Epithelial cell of prostate (primary cell): ENCODE measurements around the gene ARHGEF16.

Experiments used
- DNase-seq: peaks from one replicate; pipeline ENCODE4 v3.0.0-alpha.2; 2011; ENCODE audit warnings: low read depth, low spot score
- H3K27ac ChIP-seq: fragments of 450-650 bp; 2 replicates; pipeline ENCODE4 v1.5.1; 2017; ENCODE audit warnings: mild to moderate bottlenecking

Gene ARHGEF16

DNA sequence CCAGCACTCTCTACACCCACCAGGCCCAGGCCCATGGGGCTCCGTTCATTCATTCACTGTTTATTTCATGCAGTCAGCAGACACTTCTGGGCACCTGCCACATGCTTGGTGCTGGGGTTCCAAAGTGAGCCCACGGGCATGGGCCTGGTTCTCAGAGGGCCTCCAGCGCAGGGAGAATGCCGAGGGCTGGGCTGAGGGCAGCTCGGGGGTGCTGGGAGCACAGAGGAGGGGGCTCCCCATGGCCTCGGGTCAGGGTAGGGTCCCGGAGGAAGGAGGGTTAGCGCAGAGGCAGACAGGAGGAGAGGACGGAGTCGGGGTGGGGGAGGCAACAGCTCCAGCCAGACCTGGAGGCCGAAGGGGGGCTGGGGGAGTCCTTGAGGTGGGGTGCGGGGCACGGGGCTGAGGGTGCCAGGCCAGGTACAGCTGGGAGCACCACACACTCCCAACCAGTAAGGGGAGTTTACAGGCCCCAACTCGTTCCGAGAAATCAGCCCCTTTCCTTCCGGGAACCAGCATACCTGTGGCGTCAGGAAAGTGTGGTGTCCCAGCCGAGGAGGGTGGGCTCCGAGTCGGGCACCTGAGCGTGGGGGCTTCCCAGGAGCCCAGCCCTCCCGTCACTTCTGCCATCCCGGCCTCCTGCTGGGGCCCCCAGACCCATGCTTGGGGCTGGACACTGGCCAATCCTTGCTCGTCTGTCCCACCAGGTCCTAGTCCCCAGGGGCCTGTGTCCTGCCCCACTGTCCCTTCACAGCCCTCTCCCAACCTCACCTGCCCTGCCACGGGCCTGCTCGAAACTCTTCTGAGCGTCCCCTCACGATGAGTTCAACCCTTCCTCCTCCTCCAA lies 10.8 kb downstream of the ARHGEF16 start:
- no peak for DNase-seq
- peak overlapping the region; percentile 6 for H3K27ac ChIP-seq

DNA sequence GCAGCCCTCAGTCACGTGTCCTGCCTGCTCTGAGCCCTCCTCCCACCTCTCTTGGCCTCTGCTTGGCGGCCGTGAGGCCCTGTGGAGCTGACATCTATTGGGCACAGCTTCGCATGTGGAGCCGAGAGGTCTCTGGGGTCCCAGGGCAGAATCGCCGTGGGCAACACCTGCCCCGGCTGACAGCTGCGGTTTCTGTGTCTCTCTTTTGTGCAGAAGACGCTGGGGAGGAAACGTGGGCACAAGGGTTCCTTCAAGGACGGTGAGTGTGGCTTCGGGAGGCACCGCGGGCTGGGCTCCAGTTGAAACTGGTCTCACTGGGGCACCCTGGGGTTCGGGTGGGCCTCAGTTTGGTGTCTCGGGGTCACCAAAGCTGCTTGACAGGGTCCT lies 11.5 kb downstream of the ARHGEF16 start:
- no peak for DNase-seq

DNA sequence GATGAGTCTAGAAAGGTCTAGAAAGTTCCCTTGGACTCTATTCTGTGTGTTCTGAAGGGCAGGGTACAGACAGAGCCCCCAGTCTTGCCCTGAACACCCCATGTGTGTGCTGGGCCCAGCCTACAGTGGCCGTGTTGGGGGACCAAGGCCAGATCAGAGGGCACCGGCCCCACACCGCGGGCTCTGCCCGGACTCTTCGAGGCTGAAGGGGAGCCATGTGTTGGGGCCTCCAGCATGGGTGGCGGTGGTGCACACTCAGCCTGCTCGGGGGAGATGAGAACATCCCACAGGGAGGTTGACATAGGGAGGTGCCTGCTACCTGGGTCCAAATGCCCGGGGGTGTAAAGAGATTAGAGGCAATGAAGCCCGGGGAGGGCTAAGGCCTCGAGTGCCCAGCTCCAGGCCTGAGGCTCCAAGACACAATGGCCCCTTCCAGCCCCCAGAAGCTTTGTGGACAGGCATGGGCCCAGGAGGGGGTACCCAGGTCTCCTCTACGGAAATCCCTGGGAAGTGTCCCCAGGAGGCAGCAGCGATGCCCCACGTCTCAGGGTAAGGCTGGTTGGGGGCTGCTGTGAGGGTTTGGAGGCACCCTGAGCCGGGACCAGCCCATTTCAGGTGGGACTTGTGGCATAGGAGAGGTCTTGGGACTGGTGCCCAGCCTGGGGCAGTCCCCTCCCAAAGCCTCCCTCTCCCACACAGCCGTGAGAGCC lies 12.1 kb downstream of the ARHGEF16 start:
- DNase-seq: no peak
- no peak overlapping the region for H3K27ac ChIP-seq

More for the DNA sequence above, 11.5 kb downstream of the ARHGEF16 start:
- no peak overlapping the region for H3K27ac ChIP-seq

DNA sequence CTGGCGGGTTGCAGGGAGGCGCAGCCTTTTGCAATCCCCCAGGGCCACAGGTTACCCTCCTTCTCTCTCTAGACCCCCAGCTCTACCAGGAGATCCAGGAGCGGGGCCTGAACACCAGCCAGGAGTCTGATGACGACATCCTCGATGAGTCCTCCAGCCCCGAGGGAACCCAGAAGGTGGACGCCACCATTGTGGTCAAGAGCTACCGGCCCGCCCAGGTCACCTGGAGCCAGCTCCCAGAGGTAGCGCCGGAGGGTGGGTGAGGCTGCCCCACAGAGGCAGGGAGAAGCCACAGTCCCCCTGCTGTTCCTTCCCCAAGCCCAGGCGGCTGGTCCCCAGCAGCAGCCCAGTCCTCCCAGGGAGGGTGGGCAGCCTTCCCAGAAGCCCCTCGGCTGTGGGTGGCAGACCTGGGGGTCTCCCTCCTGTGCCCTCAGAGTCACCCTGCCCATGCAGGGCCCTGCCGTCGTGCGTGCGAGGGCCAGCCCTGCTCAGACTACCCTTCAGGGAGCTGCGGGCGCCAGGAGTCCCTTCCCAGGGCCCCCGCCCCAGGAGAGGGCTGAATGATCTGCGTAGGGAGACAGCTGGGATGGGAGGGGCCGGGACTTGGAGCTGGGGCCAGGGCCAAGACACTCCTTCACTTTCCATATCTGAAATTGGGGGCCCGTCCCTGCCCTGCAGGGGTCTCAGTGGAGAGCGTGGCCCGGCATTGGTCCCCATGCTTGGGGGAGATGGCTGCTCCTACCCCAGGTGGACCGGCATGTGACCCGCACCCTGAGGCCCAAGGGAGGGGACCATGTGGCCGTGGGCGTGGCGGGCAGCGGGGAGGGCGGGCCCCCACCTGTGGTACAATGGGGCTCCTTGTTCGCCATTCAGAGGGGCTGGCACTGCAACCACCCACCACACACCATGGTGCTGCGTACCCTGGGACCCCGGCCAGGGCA lies 12.9 kb downstream of the ARHGEF16 start:
- H3K27ac ChIP-seq: no peak overlapping the region
- DNase-seq: no peak

DNA sequence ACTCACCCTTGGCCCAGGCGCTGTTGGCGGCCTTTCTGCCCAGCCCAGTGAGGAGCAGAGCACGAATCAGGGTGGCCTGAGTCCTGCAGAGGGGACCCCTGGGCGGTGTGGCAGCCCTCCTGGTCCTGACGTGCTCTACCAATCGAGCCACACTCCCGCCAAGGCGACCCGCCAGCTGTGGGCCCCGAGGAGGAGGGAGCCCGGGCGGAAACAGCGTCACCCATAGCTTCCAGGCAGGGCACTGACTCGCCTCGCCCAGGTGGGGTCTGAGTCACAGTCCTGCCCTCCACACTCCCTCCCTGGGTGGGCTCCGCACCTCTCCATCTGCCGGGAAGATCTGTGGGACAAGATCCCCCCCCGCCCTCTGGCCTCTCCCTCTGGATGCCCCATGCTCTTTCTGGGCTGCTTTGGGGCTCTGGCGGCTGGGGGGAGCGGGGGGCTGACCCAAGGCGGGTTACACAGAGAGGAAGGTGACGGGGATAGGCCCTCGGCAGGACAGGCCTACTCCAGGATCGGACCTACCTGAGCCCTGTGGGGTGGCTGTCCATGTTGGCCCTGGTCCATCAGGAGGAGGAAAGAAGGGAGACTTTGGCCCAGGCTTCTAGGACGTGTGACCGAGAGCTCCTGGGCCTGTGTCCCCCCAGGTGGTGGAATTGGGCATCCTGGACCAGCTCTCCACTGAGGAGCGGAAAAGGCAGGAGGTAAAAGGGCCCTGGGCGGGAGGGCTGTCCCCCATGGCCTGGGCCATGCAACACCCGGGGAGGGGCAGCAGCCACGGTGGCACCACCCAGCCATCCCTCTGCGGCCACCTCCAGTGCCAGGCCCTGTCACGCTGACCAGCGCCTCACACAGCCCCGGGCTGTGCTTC lies 14.0 kb downstream of the ARHGEF16 start:
- no peak overlapping the region for H3K27ac ChIP-seq
- DNase-seq: no peak

DNA sequence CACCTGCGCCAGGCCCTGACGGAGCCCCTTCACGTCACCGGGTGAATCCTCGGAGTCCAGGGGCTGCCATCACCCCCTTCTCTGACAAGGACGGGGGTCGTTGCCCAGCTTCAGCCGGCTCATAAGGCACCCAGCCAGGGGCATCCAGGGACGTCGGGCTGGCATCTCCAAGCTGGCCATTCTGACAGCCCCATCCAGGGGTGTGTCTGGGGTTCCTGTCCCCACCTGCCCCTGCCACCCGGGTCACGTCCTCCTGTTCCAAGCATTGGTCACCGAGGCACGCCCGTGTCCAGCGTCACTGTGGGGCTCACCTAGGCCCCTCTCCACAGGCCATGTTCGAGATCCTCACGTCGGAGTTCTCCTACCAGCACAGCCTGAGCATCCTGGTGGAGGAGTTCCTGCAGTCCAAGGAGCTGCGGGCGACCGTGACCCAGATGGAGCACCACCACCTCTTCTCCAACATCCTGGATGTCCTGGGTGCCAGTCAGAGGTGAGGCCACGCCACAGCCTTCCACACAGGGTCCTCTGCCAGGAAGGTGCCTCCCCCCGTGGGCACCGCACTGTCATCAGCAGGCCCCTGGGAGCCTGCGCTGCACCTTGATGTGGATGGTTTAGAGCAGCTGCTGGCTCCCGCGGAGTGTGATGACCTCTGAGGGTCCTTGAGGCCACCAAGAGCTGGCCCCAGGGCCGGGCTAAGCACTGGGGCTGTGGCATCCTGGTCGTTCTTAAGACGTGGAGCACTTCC lies 14.8 kb downstream of the ARHGEF16 start:
- DNase-seq: no peak
- no peak overlapping the region for H3K27ac ChIP-seq

DNA sequence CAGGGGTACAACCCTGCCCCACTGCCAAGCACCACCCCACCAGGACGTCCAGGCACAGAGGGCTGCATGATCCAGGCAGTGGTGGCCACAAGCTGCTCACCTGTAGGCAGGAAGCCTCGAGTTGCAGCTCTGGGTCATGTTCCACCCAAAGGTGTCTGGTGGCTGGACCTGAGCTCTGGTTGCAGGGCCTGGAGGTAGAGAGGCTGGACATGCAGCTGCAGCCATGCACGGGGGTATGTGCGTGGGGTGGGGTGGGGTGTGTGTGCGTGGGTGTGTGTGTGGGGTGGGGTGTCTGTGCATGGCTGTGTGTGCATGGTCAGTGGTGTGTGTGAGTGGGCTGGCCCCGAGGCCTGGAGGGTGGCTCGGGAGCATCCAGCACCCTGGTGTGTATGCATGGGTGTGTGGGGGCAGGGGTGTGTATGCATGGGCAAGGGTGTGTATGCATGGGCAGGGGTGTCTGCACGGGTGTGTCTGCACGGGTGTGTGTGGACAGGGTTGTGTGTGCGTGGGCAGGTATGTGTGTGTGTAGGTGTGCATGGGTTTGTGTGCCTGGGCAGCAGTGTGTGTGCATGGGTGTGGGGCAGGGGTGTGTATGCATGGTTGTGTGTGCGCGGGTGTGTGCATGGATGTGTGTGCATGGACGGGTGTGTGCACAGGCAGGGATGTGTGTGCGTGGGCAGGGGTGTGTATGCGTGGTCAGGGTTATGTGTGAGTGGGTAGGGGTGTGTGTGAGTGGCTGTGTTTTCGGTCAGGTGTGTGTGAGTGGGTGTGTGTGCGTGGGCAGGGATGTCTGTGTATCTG lies 15.6 kb downstream of the ARHGEF16 start:
- DNase-seq: no peak
- no peak overlapping the region for H3K27ac ChIP-seq

DNA sequence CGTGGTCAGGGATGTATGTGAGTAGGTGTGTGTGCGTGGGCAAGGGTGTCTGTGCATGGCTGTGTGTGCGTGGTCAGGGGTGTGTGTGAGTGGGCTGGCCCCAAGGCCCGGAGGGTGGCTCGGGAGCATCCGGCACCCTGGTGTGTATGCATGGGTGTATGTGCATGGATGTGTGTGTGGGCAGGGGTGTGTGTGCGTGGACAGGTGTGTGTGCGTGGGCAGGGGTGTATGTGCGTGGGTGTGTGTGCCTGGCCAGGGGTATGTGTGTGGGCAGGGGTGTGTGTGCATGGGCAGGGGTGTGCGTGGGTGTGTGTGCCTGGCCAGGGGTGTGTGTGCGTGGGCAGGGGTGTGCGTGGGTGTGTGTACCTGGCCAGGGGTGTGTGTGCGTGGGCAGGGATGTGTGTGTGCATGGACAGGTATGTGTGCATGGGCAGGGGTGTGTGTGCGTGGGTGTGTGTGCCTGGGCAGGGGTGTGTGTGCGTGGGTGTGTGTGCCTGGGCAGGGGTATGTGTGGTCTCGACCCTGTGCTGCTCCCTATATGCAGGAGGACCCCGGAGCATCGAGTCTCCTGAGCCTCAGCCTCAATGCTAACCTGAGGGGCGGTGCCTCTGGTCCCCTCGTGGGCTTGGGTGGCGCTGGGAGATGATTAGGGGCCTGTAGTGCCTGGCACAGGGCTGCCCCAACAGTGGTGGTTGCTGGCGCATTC lies 16.3 kb downstream of the ARHGEF16 start:
- no peak for DNase-seq
- H3K27ac ChIP-seq: peak overlapping the region; percentile 30

DNA sequence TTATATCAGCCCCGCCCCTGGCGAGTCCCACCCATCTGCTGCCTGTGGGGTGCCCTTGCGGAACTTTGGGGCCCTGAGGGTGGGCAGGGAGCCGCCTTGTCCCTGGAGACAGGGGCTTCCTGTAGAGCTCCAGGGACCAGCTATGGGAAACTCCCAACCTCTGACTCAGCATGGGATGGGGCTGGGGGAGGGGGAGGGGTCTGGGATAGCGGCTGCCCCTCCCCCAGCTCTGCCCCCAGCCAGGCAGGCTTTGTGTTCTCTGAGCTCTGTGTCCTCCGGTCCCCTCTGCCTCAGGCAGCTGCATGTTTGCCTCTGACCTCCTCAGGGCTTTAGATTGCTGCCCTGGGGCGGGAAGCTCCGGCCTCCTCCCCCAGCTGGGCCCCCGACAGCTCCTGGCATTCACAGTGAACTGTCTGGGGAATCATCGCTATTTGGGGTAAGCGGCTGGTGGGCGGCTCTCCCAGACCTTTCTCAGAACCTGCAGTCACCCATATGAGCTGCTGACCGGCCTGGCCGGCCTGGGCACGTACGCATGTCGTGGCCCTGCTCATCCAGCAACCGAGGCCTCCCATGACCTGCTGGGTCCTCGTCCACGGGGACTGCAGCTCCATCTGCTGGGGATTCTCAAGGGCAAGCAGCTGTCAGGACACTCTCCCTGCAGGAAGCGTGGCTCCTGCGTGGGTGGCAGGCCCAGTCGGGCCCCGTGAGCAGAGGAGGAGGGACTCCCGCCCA lies 17.1 kb downstream of the ARHGEF16 start:
- no peak for DNase-seq
- peak overlapping the region; percentile 30 for H3K27ac ChIP-seq

DNA sequence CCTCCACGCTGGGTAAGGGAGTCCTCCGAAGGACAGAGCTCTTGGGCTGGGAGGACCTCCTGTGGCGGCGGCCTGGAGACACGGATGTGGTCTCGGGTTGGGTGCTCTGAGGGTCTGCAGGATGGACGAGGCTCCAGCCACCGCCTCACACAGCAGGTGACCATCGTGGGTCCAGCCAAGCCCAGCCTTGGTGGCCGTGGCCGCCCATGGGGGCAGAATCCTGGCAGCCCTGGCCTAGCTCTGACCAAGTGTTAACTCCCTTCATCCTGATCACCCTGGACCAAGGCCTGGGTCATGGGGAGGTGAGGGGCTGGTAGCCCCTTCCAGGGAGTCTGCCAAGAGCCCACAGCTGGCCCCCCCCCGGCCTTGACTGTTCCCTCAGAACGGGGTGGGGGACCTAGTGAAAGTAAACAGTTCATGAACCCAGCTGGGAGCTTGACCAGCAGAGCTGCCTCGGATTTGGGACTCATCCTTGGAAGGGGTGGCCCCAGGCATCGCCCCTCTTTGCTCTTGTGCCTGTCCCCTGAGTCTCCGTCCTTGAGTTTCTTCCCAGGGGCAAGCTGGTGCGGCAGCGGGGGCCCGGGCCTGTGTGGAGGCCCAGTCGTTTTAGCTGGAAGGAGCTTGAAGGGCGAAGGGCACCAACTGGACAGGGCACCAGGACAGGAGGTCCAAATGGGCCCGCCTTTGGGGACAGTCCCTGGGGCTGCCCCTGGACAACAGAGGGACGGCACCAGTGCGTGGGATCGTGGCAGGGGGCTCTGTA lies 17.8 kb downstream of the ARHGEF16 start:
- H3K27ac ChIP-seq: peak overlapping the region; percentile 30
- no peak for DNase-seq

DNA sequence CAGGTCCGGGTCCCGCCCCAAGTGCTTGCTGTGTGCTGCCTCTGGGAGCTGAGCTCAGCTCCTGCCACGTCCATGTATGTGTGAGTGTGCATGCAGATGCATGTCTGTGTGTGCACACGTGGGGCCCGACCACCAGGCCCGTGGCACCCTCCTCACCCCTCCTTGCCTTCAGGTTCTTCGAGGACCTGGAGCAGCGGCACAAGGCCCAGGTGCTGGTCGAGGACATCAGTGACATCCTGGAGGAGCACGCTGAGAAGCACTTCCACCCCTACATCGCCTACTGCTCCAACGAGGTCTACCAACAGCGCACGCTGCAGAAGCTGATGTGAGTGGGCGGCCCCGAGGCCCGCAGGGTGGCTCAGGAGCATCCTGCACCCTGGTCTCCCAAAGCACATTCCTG lies 18.4 kb downstream of the ARHGEF16 start:
- peak overlapping the region; percentile 40 for H3K27ac ChIP-seq
- DNase-seq: no peak

DNA sequence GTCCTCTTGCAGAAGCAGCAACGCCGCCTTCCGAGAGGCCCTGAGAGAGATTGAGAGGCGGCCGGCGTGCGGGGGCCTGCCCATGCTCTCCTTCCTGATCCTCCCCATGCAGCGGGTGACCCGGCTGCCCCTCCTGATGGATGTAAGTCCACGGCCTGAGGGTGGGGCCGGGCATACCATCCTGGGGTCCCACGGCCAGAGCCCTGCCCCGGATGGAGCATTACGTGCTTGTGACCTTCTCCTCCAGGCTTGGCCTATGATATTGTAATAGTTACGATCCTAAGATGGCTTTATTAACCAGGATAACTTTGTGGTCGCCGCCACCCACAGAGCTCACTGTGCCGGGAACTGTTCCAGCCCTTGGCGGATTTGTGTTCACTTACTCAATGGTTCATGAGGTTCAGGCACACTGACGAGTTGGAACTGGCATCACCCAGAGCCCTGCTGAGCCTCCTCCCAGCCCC lies 18.9 kb downstream of the ARHGEF16 start:
- peak overlapping the region; percentile 40 for H3K27ac ChIP-seq
- DNase-seq: peak; percentile 60

DNA sequence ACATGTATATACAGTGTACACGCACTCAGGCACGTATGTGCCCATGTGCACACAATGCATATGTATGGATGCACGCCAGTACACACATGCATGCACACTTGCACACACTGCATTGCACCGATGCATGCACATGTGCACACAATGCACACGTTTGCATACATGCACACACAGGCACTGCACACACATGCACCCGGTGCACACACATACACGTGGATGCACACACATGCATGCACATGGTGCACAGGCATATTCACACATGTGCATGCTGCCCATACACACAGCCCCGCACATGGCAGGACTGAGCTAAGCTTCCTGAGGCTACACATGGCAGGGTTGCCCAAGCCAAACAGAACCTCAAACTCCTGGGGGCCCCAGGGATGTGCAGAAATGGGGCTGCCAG lies 19.6 kb downstream of the ARHGEF16 start:
- no peak for DNase-seq
- H3K27ac ChIP-seq: no peak overlapping the region

DNA sequence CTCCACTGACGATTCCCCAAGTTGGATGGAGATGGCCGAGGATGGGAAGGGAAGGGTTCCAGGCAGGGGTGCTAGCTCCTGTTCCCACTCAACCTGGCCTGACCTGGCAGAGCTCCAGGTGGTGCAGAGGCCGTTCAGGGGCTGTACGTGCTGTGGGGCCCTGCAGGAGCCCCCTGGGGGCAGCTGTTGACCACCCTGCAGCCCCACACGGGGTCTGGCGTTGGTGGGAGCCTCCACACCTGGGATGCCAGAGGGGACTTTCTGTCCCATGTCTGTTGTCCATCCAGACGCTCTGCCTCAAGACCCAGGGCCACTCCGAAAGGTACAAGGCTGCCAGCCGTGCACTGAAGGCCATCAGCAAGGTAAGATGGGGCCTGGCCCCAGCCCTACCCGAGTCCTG lies 20.0 kb downstream of the ARHGEF16 start:
- no peak for DNase-seq
- H3K27ac ChIP-seq: no peak overlapping the region

DNA sequence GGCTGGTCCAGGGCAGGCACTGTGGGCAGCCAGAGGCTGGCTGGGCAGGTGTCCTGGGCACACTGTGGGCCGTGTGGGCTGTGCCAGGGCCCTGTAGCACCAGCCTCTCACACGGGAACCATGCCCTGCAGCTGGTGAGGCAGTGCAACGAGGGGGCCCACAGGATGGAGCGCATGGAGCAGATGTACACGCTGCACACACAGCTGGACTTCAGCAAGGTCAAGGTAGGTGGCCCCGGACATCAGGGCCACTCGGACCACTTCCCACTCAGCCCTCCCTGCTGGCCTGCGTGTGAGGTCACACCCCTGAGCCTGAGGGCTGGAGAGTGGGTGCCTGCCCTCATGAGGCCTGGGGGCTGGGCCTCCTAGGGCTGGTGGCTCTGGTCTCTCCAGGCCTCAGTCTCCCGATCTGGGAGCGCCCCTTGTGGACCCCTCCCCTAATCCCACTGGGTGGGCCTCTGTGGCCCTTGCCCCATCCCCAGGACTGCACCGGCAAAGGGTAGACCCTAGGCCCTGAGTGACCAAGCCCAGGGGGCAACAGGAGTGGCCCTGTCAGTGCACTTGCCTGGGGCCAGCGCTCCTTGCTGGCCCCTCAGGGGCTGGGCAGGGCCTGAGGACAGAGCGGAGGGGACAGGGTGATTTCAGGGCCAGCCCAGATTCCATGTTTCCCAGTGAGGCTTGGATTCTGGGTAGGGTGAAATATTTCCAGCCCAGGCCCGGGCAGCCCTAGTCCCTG lies 21.5 kb downstream of the ARHGEF16 start:
- no peak for DNase-seq

More for the DNA sequence above, 21.5 kb downstream of the ARHGEF16 start:
- H3K27ac ChIP-seq: no peak overlapping the region
